Cardiac fibroblast (primary cell): ENCODE data around the gene PTPN6.
A peak's percentile ranks its signal among the peaks of the same experiment; 100 is the strongest.

Experiments
- DNase-seq, 2 donors: peaks; one replicate each; pipeline versions ENCODE4 v3.0.0 to v3.0.0-alpha.2; 2010; ENCODE audit warnings: low read depth in 2 of 2
- H3K4me3 ChIP-seq, 2 donors: replicated peaks in 1 of 2; 1 replicate in 1 of 2; 2 replicates in 1 of 2; pipeline ENCODE4 v1.5.1; 2011; ENCODE audit warnings: low read depth in 2 of 2, low read length in 2 of 2, mild to moderate bottlenecking in 2 of 2, moderate library complexity in 1 of 2
- CTCF ChIP-seq: IDR thresholded peaks from one replicate; pipeline ENCODE4 v1.5.1; 2011; ENCODE audit warnings: low read depth, mild to moderate bottlenecking, low read length, inconsistent platforms

The PTPN6 gene

GRCh38 chr12:6943389-6943721, 7.8 kb upstream of the PTPN6 start:
- DNase-seq: peak; percentile 96 to 97
- no peak for TF ChIP-seq CTCF
- H3K4me3 ChIP-seq: no peak overlapping the region

- TF ChIP-seq CTCF: no peak
- peak within 1 kb of the TSS; percentile 80 to 83 for H3K4me3 ChIP-seq
- peak; percentile 88 to 95 for DNase-seq
These were observed 7.3 kb upstream of the PTPN6 start, which contains the start of the genes C12orf57 and RNU7-1 for GRCh38 chr12:6943722-6944380. C12orf57 (plus strand) TSS chr12:6944022; CDS start chr12:6944122, 100 bp downstream. RNU7-1 (plus strand) TSS chr12:6943816.

DNA sequence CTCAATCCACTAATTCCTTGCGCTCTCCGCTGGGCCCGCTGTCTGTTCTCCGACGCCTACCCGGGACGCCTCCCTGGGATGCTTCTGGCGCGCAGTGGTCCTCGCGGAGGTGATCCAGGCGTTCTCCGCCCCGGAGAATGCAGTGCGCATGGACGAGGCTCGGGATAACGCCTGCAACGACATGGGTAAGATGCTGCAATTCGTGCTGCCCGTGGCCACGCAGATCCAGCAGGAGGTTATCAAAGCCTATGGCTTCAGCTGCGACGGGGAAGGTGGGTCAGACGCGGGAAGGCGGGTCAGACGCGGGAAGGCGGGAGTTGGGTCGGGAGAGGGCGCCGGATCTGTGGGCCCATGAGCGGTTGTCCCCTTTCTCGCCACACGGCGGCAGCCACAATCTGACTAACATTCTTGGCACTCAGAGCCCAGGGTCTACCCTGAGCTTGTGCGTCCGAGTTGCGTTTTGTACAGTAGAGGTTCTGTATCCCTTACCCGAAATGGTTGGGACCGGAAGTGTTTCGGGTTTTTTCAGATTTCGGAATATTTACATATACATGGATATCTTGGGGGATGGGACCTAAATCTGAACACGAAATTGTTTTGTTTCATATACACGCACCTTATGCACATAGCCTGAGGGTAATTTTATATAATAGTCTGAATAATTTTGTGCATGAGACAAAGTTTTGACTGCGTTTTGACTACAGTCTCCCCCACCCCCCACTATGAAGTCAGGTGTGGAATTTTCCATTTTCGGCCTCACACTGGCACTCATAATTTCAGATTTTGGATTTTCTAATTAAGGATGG, 6.6 kb upstream of the PTPN6 start:
- peak; percentile 94 to 96 for DNase-seq
- peak; percentile 88 for TF ChIP-seq CTCF
- H3K4me3 ChIP-seq: peak overlapping the region; percentile 80 to 83

- no peak for DNase-seq
- H3K4me3 ChIP-seq: no peak overlapping the region
These were observed 5.5 kb upstream of the PTPN6 start for GRCh38 chr12:6945613-6946012.

DNA sequence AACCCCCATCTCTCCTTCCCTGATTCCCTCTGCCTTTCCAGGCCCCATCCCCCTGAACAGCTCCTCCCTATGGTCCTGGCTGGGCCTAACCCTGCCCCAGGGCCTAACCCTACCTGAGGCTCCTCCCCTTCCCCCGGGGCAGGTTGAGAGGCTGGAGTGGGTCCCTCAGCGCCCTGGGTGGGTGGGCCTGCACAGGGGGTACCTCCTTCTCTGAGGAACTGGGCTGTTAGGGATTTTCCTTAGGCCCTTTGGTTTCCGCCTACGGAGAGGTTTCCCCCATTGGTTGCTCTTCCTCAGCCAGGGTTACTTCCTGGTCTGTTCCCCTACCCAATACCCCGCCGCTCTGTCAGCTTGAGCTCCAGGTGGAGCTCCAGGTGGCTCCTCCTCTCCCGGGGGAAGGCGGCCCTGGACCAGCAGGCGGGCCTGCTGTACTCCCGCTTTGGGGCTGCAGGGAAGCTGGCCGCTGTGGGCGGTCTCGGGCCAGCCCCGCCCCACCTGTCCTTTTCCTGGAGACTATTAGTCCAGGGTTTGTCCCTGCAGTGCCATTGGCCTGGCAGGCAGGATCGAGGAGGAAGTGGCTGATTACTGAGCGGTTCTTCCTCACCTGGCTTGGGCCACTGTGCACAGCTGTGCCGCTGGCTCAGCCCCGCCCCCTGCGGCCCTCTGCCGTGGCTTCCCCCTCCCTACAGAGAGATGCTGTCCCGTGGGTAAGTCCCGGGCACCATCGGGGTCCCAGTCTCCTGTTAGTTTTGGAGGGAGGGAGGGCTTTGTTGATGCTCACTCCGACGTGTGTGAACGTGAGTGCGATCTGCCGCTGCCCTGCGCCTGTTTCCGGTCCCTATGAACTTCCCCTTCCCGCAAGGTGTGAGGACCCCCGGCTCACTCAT, 4.9 kb upstream of the PTPN6 start:
- no peak for TF ChIP-seq CTCF
- no peak overlapping the region for H3K4me3 ChIP-seq
- no peak for DNase-seq

More at GRCh38 chr12:6945613-6946012, 5.5 kb upstream of the PTPN6 start:
- TF ChIP-seq CTCF: no peak

DNA sequence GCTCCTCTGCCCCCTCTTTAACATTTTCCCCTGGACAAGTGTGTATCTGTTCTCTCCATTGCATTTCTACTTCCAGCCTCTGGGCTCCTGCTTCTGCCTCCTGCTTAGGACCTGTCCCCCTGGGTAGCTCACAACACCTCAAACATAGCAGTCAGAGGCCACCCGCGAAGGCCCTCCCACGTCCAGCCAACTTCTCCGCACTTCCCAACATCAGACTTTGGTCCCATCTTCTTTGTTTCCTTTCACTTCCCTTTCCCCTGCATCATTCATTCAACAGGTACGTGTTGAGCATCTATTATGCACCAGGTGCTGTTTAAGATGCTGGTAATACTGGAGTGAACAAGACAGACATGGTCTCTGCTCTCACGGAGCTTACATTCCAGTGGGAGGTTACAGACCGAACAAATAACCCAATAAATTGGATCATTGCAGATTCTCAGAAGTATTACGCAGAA, 4.2 kb upstream of the PTPN6 start:
- no peak overlapping the region for H3K4me3 ChIP-seq
- no peak for DNase-seq
- no peak for TF ChIP-seq CTCF
